HT1080 (cell line): Measurements from ENCODE around the gene IBA57. TPM values are rescaled to one million over a fixed set of nuclear protein-coding genes. Genes with fewer than 3 reads are reported as not detected.
"Not testable (repeated sequence)": the region's sequence is repeated elsewhere in the genome, so short reads cannot be mapped to it uniquely, and the experiment has no call there.

ENCODE experiments used
- DNase-seq: peaks from one replicate; pipeline ENCODE4 v3.0.0-alpha.2; 2015; ENCODE audit warnings: low read depth
- total RNA-seq: library from RNA; depleted of rRNA; stranded (reverse); fragments of >200 nt; shearing (Covaris generic); gene quantifications from 2 replicates; pipeline ENCODE4 v1.2.3, GENCODE V29; 2014

The IBA57 gene
- total RNA-seq, 1 experiment from 2014 or later = 6.1 TPM

GRCh38 chr1:228170666-228171065, 5.1 kb downstream of the IBA57 start:
- no peak for DNase-seq

- no peak for DNase-seq
Measured at GRCh38 chr1:228171221-228171891, 5.8 kb downstream of the IBA57 start.

GRCh38 chr1:228172591-228173527, 7.3 kb downstream of the IBA57 start:
- no peak for DNase-seq

- not testable (repeated sequence) for DNase-seq
Measured at GRCh38 chr1:228173528-228174481, 8.2 kb downstream of the IBA57 start.

GRCh38 chr1:228174482-228175315, 9.1 kb downstream of the IBA57 start:
- no peak for DNase-seq

- DNase-seq = no peak
Measured at GRCh38 chr1:228175316-228176023, 9.9 kb downstream of the IBA57 start.

- no peak for DNase-seq
Measured at GRCh38 chr1:228176024-228176395, 10.4 kb downstream of the IBA57 start.

GRCh38 chr1:228176461-228177182, 11.0 kb downstream of the IBA57 start:
- DNase-seq = no peak

GRCh38 chr1:228177183-228177475, 11.5 kb downstream of the IBA57 start:
- no peak for DNase-seq

GRCh38 chr1:228177721-228178710, 12.4 kb downstream of the IBA57 start:
- DNase-seq = no peak

GRCh38 chr1:228178737-228179684, 13.4 kb downstream of the IBA57 start:
- DNase-seq = no peak

- DNase-seq = no peak
Measured at GRCh38 chr1:228180271-228180958, 14.8 kb downstream of the IBA57 start.

GRCh38 chr1:228180959-228181644, 15.5 kb downstream of the IBA57 start:
- no peak for DNase-seq

GRCh38 chr1:228181645-228182034, 16.0 kb downstream of the IBA57 start:
- no peak for DNase-seq

- DNase-seq = no peak
Measured at GRCh38 chr1:228182296-228183030, 16.9 kb downstream of the IBA57 start.
